Inflammatory macrophage treated with lipopolysaccharide for 1 hour (primary cell): Measurements from ENCODE around the gene PPP1R1C.
"Not testable (repeated sequence)": the region's sequence is repeated elsewhere in the genome, so short reads cannot be mapped to it uniquely, and the experiment has no call there.

ENCODE experiments used
- DNase-seq, 2 donors: peaks; one replicate each; pipeline ENCODE4 v3.0.0-alpha.2; 2020 to 2022

Gene PPP1R1C

DNA sequence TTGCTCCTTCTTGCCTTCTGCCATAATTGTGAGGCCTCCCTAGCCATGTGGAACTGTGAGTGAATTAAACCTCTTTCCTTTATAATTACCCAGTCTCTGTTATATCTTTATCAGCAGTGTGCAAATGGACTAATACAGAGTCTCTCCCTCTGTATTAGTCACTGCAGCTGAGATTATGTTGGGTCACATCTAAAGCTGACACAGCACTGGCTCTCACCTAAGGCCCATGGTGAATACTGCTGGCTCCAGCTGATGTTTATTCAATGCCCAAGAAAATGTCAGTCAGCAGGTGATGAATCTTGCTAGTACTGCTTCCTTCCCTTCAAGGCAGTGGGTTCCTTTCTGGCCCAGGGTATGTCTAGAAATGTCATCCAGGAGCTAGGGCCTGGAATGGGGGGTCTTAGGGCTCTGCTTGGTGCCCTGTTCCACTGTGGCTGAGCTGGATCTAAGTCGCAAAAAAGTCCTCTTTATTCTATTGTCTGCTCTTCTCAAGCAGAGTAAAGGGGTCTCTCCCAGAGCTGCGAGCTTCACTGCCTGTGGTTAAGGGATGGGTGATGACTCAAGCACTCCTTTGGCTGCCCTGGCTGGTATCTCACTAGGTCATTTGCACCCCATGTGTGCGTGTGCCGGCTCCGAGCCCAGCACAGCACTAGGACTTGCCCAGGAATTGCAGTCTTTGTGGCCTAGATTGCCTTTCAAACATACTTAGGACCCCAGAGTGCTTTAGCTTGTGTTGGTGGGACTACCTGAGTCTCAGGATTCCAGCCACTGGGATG is 29.9 kb downstream of the PPP1R1C start:
- DNase-seq: no peak

DNA sequence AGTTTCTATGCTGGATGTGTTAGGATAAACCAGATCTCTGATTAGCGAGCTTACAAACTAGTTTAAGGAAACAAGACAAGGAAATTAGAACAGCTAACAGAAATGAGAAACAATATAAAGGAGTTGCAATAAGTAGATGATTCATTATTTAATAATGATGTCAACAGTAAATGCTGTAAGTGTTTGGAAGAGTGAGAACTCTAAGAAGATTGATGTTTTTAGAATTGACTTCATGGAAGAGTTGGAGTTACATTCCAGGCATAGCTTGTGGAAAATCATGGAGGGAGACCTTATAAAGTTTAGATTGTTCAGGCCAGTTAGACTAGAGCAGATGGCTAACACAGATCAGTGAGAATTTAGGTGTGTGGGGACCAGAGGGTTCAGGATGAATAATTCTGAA is 32.6 kb downstream of the PPP1R1C start:
- DNase-seq: no peak

- DNase-seq: no peak
Observed at GRCh38 chr2:182019731-182020130, 34.1 kb downstream of the PPP1R1C start.

GRCh38 chr2:182020286-182021070 is 34.8 kb downstream of the PPP1R1C start:
- no peak for DNase-seq

- DNase-seq: no peak
Observed at GRCh38 chr2:182023235-182023634, 37.6 kb downstream of the PPP1R1C start.

GRCh38 chr2:182030875-182031274 is 45.2 kb downstream of the PPP1R1C start:
- not testable (repeated sequence) for DNase-seq

DNA sequence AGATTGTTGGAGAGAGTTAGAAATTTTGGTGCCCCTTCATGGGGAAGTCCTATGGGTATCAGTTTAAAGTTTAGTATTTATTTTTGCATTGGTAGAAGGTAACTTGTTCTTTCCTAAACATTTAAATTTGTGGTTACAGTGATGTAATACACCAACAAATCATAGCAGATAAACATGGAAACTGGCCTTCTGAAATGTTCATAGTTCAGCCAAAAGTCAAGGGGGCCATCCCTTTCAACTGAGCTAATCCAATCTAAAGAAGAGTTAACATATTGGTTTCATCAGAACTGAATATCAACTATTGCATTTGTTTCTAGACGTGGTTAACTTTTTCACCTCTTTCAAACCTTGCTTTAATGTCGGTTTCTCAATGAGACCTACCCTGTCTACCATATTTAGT is 46.3 kb downstream of the PPP1R1C start:
- no peak for DNase-seq

DNA sequence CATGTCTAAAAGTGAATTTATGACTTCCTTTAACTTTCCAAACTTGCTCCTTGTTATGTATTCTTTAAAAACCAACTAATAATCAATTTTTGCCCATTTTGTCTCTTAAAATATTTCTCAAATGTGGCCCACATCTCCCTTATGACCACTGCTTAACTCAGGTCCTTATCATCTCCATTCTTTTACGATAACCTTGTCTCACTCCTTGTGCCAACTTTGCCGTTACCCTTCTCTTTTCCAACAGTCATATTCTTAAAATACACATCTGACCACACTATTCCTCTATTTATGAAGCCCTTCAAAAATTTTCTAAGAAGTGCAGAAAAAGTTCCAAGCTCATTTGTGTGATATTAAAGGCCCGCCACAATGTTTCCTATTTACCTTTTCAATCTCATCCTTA is 47.8 kb downstream of the PPP1R1C start:
- DNase-seq: no peak

GRCh38 chr2:182038576-182038975 is 52.9 kb downstream of the PPP1R1C start:
- DNase-seq: no peak

GRCh38 chr2:182043021-182043420 is 57.4 kb downstream of the PPP1R1C start:
- DNase-seq: no peak

GRCh38 chr2:182043861-182044260 is 58.2 kb downstream of the PPP1R1C start:
- DNase-seq: no peak

DNA sequence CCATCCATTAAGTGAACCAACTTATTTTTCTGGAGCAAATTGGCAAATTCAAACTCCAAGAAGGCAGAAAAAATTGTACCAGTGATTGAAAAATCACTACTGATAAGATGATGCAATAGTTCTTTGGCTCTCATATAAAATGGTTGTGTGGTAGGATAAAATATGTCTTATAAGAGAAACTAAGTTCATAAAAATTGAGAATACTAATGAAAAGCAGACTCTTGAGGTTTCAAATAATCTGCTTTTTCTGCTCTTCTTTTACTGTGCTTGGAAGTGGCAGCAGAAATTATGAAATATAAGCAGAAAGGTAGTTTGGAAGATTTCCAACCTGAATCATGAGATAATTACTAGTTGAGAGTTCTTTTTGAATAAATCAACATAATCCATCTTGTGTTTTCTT is 61.9 kb downstream of the PPP1R1C start:
- no peak for DNase-seq

- DNase-seq: no peak
Observed at GRCh38 chr2:182048088-182048487, 62.4 kb downstream of the PPP1R1C start.

GRCh38 chr2:182048621-182049020 is 63.0 kb downstream of the PPP1R1C start:
- DNase-seq: no peak

GRCh38 chr2:182049372-182050148 is 63.9 kb downstream of the PPP1R1C start:
- no peak for DNase-seq

DNA sequence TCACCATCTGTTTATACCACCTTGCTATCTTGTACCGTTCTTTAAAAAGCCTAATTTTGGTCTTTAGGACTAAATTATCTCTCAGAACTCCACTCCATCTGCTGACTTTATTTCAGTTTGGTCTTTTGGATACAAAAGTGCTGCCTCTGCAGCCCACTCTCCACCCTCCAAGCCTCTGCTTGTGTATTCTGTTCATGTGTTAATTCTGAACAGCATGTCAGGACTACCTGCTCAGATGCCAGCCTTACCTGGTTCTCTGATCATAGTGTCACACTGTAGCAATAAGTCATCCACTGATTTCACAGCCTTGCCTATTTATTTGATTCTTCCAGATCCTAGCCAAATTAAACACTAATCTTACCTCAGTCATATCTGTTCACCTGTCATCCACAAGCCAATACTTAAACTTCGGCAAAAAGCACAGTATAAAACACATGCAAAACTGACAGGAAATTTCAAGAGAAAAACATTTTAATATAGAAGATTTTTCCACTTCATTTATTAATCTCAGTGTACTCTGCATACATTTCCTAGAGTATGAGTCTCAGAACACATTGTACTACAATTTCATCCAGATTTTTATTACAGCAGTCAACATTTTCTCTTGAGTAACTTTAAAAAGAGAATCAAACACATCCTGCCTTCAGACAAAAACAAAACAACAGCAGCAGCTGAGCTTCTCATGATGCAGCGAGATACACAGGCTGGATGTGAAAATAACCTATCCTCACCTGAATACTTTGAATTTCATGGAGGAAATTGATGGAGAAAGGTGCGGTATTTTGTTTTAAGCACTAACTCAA is 64.9 kb downstream of the PPP1R1C start:
- DNase-seq: no peak

GRCh38 chr2:182055993-182056392 is 70.3 kb downstream of the PPP1R1C start:
- no peak for DNase-seq

DNA sequence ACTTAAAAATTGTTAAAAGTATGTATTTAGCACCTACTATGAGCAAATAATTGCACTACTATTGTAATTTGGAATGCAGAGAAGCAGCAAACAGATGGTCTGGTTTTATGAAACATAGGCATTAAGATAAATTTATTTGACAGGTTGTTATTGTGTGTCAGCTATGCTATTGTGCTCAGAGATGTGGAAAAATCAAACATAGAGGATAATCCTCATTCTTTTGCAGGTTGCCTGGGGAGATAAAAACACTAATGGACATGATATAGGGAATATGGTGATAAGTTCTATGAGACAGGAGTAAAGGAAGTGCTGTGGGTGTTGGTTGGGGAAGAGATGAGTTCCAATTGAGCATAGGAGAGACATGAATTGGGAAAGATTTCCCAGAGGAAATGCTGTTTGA is 71.3 kb downstream of the PPP1R1C start:
- DNase-seq: no peak

GRCh38 chr2:182058056-182058455 is 72.4 kb downstream of the PPP1R1C start:
- no peak for DNase-seq

- DNase-seq: no peak
Observed at GRCh38 chr2:182061739-182062138, 76.1 kb downstream of the PPP1R1C start.

DNA sequence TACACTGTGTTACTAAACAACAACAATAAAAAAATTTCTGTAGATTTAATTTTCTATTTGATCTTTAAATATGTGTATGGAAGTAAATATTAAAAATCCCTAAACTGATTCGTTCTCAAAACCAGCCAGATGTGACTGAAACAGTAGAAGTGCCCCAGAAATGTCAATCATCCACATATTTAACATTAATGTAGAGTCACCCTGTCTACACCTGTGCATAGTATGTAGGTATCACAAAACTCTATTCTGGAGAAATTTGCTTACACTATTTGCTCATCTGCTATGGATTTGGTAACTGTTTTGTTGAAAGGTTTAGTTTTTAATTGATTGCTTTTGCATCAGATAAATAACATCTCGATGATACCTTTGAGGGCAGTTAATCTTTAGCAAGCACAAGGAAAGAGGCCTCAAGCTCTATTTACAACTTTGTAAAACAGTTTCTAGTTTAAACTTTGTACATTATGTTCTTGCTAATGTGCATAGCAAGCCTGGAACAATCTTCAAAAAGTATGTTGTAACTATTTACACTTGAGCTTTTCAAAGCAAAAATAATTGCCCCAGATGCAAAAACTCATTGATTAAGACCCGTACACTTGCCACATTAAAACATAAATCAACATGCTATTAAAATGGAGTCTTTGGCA is 76.8 kb downstream of the PPP1R1C start:
- DNase-seq: no peak
